GM18951 (cell line): ENCODE measurements around the gene IP6K2.
"Not testable (repeated sequence)": the region's sequence is repeated elsewhere in the genome, so short reads cannot be mapped to it uniquely, and the experiment has no call there.

ENCODE experiments used
- POLR2A ChIP-seq: IDR thresholded peaks from 4 replicates; pipeline ENCODE4 v1.6.1; 2011; ENCODE audit warnings: mild to moderate bottlenecking; ENCODE audit not compliant: insufficient read length, insufficient read depth; ENCODE audit errors: extremely low read depth
- in situ Hi-C: fragments of 300-500 bp; cut with MboI; formaldehyde crosslinking; loops from one replicate; pipeline ENCODE4 v1.12.0; 2022; ENCODE audit warnings: low sequenced_read_pairs, mixed read lengths, inconsistent platforms; ENCODE audit not compliant: unreplicated experiment

The IP6K2 gene, protein sequence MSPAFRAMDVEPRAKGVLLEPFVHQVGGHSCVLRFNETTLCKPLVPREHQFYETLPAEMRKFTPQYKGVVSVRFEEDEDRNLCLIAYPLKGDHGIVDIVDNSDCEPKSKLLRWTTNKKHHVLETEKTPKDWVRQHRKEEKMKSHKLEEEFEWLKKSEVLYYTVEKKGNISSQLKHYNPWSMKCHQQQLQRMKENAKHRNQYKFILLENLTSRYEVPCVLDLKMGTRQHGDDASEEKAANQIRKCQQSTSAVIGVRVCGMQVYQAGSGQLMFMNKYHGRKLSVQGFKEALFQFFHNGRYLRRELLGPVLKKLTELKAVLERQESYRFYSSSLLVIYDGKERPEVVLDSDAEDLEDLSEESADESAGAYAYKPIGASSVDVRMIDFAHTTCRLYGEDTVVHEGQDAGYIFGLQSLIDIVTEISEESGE

DNA sequence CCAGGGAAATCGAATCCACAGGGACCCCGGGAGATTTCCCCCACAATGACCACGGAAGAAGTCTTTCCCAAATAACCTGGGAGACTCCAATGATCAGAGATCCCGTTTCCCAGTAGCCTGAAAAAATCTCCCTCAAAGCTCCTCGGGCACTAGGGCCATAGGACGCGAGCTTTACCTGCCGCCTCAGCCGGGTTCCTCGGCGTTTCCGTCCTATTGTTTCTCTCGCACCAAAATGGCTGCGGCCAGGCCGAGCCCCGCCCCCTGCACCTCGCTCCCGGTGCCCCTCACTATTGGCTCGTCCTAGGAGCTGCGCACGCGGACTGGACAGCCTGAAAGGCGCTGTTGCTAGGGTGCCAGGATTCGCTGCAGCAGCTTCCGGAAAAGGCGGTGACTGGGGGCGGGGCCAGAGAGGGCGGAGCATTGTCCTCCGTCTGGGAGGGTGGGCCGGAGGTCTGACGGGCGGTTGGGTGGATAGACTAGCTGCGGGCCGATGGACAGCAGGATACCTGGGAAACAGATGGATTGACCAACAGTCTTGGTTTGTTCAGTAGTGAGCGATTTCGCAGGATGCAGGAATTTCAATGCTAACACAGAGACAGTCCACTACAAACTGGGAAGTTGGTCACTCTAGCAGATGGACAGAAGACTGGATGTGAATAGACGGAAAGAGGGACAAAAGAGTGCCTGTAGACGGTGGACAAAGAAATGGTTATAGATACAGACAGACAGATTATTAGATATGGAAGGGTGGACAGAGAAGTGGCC is at the start of gene IP6K2:
TSS of gene IP6K2 (minus strand) at position 240 of the 765 bp plus-strand sequence. CDS start 21,930 bp downstream, outside the sequence.
- TF ChIP-seq POLR2A: peak; percentile 83
- in situ Hi-C loops: no loop called here

DNA sequence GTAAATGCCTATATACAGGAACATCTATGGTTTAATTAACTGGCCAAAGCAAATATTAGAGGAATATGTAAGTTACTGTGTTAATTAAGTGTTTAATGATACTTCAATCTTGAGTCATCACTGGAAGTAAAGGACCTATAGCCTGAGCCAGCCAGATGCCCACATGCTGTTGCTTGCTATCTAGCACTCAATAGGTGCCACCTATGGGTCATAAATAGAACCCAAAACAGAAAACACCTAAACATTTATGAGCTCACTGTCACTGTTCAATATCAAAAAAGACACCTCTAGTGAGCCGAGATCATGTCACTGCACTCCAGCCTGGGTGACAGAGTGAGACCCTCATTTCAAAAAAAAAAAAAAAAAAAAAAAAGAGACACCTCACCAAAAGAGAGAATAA is 48.4 kb upstream of the IP6K2 start:
- in situ Hi-C loops: no loop called here
- no peak for TF ChIP-seq POLR2A

DNA sequence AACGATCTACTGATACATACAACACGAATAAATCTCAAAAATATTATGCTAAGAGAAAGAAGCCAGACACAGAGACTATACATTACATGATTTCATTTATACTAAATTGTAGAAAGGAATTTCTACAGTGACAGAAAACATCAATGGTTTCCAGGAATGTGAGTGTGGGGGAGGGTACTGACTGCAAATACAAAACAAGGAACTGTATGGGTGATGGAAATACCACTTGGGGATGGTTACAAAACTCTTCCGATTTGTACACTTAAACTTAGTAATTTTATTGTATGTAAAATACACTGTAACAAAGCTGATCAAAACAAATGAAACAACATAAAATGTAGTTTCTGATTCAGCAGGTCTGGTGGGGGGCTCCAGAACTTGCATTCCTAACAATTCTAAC is 45.8 kb upstream of the IP6K2 start:
- in situ Hi-C loops: no loop called here

DNA sequence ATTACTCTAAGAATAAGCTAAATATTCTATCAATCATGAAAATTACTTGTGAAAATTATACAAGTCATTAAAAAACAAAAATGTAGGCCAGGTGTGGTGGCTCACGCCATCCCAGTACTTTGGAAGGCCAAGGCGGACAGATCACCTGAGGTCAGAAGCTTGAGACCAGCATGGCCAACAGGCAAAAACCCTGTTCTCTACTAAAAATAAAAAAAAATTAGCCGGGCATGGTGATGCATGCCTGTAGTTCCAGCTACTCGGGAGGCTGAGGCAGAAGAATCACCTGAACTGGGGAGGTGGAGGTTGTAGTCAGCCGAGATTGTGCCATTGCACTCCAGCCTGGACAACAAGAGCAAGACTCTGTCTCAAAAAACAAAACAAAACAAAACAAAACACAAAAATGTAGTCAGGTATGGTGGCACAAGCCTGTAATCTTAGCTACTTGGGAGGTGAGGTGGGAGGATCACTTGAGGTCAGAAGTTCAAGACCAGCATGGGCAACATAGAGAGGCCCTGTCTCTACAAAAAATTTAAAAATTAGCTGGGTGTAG is 43.0 kb upstream of the IP6K2 start:
- in situ Hi-C loops: not testable (repeated sequence)

More for the DNA sequence above, 45.8 kb upstream of the IP6K2 start:
- no peak for TF ChIP-seq POLR2A

DNA sequence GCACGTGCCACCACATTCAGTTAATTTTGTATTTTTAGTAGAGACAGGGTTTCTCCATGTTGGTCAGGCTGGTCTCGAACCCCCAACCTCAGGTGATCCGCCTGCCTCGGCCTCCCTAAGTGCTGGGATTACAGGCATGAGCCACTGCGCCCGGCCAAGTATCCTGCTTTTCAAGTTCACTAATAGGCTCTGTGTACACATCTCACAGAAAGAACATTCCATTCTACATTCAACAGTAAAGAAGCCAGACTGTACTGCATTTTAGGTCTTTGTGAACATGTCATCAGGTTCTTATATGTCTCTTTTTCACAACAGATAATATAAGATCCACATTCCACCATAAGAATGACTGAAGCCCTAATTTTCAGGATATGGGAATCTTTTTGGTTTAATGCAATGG is 42.5 kb upstream of the IP6K2 start:
- in situ Hi-C loops: not testable (repeated sequence)

DNA sequence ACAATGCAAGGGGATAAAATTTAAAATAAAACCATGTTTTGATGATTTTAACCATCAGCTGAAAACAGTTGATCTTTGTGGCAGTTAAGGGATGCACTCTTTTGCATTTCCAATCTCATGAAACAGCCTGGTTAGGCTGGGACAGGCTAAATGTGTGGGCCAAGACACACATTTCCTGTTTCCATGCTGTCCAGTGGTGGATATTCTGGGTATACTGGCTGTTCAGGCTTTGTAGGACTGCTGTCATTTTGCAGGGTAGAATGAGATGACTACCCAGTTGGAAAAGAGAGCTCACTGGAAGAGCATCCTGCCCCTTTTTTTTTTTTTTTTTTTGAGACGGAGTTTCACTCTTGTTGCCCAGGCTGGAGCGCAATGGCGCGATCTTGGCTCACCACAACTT is 42.0 kb upstream of the IP6K2 start:
- TF ChIP-seq POLR2A: no peak
- in situ Hi-C loops: no loop called here

DNA sequence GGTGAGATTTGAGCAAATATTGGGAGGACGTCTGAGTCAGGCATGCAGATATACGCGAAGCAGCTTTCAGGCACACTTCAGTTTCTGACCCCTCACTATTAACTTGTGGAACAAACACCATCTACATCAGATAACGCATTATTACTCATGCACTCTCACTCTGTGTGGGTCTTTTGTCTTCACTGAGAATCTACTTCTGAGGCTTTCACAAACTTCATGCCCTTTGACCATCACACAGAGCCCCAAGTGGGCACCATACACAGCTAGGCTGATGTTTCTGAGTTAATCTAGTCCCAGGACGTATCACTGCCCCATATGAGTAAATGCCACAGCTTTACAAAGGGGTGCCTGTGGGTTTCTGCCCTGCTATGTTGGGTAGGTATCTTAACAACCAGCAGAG is 39.6 kb upstream of the IP6K2 start:
- TF ChIP-seq POLR2A: no peak
- in situ Hi-C loops: no loop called here

DNA sequence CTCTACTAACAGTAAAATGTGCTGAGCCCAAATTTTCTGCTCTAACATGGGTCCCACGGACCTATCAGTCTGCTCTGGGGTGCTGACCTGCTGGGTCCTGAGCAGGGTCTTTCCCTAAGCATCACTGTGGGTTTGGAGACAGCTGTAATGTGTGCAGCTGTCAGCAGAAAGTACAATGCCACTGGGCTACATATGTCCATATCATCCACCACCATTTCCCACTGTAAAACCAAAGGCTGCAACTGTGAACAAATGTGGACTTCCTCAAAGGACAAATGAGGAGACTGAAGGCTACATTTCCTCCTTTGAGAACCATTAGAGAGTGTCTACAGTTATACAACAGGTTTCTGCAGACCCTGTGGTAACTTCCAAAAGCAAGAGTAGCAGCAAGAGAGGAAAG is 33.8 kb upstream of the IP6K2 start:
- in situ Hi-C loops: no loop called here
- TF ChIP-seq POLR2A: no peak

DNA sequence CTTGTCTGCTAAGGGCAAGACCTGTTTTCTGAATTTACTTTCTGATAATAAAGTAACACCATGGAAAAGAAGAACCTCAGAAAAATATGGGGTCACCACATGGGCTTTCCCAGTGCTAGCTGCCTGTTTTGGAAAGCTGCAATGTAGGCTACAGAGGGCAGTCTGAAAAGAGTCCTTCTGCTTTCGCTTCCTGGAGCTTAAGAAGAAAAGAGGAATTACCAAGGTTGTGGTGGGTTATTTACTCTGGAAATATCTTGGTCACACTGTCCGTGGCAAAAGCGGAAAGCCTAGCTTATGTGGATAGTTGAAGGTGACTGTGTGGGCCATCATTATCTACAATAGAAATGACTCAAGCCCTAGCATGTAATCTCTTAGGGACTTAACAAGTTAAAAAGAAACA is 31.7 kb upstream of the IP6K2 start:
- in situ Hi-C loops: no loop called here
- no peak for TF ChIP-seq POLR2A

DNA sequence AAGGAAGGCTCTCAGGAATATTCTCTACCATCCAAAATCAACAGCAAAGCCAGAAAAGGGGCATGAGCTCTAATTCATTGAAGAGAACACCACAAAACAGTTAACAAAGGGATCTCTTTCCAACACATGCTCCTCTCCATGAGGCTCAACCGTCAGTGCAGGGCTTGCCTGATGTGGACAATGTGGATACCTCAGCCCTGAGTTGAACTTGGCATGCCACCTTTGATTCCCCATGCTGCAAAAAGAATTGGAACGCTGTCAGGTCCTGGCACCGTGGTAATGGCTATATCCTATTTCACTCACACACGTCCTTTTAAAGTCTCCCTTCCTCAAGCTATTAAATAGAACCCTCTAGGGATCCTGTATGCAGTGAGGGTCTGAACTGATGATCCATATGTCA is 30.7 kb upstream of the IP6K2 start:
- in situ Hi-C loops: no loop called here
- no peak for TF ChIP-seq POLR2A

DNA sequence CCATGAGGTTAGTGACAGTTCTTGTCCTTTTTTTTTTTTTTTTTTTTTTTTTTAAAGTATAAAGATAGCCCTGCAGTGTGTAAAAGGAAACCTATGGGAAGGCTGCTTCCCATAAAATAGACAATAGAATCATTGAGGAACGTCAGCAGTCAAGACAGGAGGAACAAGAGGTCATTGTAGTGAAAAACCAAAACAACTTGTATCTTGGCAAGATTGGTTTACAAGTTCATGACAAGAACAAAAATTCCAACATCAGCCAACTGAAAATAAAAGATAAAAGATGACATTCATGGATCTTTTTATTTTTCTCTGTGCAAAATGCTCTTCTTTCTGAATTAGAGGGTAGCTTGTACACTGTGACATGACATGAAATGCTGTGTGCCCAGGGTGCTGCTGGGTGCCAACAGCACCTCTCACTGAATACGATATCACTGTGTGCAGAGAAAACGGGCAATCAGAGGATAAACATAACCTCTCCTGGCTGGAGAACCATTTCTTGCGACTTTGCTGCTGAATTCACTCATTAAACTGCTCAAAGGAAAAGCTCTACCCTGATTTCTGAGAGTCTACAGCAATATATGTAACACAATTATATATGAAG is 30.1 kb upstream of the IP6K2 start:
- TF ChIP-seq POLR2A: no peak
- in situ Hi-C loops: no loop called here

DNA sequence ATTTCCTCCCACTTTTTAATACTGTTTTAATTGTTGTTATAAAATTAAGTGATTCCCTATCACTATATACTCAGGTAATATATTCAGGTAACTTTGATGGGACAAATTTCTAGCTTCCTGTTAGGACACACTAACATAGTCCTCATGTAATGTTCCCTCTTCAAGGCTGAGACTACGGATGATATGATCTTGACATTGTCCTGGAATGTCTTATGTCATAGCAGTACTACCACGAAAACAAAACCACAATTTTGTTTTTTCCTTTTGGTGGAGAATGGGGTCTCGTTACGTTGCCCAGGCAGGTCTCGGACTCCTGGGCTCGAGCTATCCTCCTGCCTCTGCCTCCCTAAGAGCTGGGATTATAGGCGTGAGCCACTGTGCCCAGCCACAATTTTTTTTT is 26.8 kb upstream of the IP6K2 start:
- in situ Hi-C loops: no loop called here
- TF ChIP-seq POLR2A: no peak

DNA sequence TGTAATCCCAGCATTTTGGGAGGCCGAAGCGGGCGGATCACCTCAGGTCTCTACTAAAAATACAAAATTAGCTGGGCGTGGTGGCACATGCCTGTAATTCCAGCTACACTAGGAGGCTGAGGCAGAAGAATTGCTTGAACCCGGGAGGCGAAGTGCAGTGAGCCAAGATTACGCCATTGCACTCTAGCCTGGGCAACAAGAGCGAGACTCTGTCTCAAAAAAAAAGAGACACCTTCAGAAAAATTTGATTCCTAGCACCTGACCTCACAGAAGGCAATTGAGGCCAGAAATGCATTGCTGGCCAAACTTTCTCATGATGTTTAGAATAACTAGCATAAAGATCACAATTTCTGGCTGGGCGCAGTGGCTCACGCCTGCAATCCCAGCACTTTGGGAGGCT is 24.2 kb upstream of the IP6K2 start:
- in situ Hi-C loops: not testable (repeated sequence)
